Measurements from ENCODE around the gene PON2.
A peak's percentile ranks its signal among the peaks of the same experiment; 100 is the strongest.
"Not testable (repeated sequence)": the region's sequence is repeated elsewhere in the genome, so short reads cannot be mapped to it uniquely, and the experiment has no call there.

PON2 gene

DNA sequence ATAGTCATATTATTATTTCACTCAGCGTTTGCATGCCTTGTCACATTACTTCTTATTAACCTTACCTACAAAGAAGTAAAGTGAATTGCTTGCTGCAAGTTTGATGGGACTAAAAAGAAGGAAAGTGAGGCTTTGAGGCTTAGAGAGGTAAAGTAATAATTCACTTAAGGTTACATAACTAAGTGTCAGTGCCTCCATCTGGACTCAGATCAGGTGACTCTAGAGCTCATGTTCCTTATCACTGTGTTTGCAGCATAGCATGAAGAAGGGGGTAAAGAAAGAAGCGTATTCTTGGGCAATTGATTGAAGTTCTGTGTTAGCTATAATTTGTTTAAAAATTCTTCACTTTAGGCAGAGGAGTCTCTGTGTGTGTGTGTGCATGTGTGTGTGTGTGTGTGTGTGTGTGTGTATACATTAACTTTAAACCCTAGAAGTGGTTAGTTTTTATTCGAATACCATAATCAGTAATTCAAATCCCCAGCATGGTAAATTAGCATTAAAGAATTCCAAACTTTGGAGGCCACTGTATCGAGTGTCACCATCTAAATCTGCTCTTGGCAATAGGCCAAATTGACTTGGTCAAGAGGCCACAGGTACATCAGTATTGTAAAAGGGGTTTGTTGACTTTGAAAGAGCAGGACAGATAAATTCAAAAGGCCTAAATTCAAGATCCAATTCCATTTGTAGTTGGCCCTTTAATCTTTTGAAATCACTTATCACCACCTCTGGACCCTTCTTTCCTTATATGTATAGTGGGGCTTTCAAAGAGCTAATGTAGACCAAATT, 36.5 kb downstream of the PON2 start:
- no peak for DNase-seq

DNA sequence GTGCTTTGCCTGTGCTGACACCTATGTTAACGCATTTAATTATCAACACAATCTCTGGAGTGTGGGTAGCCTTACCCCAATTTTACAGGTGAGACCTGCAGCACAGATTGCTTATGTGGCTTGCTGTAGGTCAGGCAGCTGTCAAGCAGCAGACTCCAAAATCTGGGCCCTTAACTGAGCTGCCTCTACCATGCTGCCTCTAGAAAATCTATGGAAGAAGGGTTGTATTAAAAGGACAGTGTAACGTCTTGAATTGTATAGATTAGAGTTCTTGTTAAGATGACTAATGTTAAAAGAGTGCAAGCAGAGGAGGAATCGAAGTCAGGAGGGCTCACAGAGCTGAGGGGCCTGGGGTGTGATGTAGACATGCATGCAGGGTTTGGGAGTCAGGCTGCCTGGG, 37.4 kb downstream of the PON2 start:
- no peak for DNase-seq

DNA sequence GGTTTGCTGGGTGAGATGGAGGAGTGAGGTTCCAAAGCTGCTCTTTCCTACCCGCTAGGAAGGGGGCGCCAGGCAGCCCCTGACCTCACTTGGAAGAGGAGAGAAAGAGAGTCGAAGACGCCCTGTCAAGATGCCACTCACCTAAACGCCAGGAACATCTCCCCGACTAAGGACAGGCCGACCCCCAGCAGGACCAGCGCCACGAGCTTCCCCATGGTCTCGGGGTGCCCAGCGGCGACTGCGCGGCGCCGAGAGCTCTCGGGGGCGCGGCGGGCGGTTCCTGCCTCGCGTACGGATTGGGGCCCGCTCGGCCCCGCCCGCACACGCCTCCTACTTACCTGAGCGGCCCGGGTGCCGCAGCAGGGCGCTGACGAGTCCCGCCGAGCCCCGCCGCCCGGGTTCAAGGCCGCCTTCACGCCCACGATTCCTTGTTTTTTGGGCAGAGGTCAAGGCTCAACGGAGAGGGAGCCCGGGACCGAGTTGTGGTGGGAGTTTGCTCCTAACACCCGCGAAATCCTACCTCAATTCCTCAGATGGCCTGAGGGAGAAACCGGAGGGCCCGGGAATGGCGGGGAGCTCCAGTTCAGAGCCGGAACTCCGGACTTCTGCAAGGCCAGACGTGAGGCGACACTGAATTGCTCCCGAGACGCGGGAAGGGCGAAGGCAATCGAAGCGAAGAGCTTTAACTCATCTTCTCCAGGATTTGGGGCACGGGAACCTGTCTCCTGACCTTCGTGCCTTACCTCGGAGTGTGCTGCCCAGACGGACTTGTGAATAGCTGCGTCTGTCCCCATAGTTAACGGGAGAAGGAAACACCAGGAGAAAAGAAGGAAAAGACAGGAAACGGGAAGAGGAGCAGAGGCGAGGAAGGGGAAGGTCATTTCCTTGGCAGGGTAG, 38.4 kb downstream of the PON2 start, which contains the start of gene PON3:
Gene PON3 (minus strand): TSS at position 240 of the 897 bp plus-strand sequence. CDS start 25 bp downstream, at position 215.
- peak; percentile 6 for DNase-seq

DNA sequence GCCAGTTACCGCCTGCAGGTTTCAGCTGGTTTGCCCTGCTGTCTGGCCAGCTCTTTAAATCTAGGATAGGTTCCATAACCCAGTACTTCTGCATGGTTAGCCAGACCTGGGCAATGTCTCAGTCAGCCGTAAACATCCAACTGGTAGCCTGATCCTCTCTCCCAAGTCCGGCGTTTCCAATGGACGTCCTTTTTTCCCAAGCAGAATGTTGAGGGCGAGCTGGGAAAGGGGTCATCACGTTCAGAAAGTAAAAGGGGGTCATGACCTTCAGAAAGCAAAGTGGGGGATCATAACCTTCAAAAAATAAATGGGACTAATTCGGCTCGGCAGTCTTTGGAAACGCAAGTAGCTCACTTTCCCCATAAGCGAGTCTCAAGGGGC, 39.1 kb downstream of the PON2 start:
- DNase-seq = no peak

DNA sequence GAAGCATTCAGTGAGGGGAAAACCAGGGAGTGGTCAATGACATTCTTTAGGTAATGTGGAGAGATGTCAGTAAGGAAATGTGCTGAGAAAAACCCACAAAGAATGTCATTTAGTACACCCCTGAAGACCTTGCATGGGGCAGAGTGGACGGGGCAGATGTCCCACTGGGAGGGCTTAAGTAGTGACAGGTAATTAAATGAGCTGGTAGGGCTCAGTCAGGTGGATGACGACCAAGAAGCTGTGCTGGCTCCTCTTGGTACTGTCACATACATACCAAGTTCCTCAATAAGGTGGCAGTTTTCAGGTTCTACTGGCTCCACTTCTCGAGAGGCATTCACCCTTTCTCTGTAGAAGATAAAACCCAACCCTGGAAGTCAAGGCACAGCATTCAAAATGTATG, 40.5 kb downstream of the PON2 start:
- DNase-seq = no peak

DNA sequence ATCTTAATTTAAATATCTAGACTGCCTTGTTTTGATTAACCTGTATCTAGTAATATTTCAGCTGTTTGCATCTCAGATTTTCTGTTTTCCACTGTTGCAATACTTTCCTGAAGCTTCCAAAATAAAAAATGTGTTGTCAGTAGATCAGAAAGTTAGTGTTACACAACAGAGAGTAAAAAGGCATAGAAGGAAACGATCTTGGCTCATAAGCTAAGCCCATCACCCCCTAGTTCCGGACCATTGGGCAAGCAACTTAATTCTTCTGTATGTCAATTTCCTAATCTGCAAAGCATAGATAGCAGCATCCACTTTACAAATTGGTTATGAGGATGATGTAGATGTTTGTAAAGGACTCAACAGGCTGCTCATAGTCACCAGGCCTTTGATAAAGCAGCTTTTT, 43.1 kb downstream of the PON2 start:
- DNase-seq = no peak

DNA sequence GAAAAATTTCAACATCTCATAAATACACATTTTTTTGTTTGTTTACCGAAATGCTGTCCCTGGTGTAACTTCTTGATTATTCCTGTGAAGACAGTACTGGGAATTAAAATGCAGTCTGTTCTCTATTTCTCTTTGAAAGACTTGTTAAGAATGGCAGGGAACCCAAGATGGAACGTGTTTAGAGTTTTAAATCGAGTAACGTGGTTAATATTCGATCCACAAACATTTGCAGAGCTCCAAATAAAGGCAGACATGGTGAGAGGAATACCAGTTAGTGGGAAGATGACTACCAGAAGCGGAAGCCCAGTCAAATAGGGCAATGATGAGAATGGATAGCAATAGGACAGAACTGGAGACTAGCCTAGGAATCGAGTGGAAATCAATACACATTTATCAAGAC, 45.3 kb downstream of the PON2 start:
- DNase-seq = no peak

DNA sequence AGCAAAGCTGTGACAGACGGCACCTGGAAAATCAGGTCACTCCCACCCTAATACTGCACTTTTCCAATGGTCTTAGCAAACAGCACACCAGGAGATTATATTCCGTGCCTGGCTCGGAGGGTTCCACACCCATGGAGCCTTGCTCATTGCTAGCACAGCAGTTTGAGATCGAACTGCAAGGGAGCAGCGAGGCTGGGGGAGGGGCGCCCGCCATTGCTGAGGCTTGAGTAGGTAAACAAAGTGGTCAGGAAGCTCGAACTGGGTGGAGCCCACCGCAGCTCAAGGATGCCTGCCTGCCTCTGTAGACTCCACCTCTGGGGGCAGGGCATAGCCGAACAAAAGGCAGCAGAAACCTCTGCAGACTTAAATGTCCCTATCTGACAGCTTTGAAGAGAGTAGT, 55.4 kb downstream of the PON2 start:
- DNase-seq = not testable (repeated sequence)

DNA sequence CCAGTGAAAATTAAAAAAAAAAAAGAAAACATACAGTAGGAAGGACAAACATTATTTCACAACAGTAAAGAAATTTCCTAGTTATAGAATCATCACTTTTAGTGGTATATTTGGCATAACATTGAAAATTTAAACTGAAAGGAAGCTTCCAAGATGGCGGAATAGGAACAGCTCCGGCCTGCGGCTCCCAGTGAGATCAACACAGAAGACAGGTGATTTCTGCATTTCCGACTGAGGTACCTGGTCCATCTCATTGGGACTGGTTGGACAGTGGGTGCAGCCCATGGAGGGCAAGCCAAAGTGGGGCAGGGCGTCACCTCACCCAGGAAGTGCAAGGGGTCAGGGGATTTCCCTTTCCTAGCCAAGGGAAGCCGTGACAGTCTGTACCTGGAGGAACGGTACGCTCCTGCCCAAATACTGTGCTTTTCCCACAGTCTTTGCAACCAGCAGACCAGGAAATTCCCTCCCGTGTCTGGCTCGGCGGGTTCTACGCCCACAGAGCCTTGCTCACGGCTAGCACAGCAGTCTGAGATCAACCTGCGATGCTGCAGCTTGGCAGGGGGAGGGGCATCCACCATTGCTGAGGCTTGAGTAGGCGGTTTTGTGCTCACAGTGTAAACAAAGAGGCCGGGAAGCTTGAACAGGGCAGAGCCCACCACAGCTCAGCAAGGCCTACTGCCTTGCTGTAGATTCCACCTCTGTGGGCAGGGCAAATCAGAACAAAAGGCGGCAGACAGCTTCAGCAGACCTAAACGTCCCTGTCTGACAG, 58.0 kb downstream of the PON2 start:
- no peak for DNase-seq

DNA sequence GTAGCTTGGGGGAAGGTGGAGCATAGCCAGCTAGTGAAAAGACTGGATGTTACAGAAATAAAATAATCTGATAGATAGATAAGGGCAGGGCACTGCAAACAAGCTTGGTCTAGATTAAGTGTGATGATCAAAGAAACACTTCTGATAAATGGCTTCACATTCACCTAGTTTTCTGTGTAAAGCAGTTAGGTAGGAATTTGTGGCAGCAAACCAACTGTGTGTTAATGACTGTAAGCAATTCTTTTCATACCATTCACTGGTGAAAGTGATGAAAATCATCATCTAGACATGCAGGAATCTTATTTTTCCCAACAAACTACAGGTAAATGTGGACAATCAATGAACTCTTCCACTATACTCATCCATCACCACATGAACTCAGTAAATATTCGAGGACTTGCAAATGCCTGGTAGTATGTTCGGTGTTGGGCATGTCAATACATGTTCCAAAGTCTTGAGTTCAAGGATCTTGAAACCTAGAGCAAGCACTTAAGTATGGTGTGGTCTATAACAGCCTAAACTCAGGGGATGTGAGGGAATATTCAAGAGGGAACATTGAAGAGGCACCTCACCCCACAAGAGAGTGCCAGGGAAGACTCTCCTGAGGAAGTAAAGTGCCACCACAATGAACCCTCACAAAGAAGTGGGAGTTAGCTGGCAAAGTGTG, 59.1 kb downstream of the PON2 start:
- DNase-seq = no peak

DNA sequence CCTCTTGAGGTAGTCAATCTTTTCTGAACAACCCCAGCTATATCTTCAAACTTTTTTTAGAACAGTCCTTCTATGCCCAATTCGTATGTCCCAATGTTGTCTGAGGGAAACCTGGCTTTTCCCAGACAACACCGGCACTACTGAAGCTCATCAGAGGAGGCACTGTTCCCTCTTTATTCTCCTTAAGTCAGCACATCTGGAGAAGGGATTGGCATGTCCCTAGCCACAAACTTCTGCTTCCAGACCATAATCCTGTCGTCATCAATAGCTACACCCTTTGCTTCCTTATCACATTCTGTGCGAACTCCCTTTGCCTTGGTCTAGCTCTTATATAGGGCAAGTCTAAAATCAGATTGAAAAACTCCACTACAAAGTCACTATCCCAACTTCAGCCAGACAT, 61.5 kb downstream of the PON2 start:
- DNase-seq = no peak

DNA sequence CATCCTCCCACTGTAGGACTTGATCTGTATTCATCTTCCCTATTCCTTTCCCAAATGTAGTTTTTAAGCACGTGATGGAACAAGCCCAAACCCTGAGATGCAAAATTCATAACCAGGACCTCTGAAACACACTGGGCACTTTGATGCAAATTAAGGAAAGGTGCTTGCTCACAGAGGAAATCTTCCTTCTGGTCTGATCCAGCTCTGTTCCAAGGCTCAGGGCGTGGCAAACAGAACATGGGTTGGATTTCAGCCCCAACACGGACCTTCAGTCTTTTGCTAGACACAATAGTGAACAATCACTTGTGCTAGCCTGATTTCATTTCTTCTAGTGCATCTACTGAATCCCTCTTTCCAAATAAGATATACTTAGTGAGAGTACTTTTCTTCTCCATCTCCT, 66.6 kb downstream of the PON2 start:
- no peak for DNase-seq

DNA sequence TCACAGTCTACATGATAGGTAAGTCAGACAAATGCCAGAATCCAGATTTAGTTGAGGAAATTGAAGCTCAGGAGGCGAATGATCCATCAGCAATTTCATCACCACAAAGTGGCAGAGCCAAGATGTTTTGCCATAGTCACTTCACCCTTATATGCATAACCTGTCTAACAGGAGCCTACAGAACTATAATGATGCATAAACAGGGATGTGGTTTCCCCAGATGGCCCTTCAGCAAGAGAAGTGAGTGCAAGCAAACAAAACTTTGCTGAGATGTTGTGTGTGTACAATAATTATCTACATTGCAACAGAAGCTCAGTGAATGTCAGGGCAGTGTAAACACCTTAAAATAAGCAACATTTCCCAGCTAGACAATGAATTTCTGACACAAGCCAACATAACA, 67.2 kb downstream of the PON2 start:
- DNase-seq = no peak

DNA sequence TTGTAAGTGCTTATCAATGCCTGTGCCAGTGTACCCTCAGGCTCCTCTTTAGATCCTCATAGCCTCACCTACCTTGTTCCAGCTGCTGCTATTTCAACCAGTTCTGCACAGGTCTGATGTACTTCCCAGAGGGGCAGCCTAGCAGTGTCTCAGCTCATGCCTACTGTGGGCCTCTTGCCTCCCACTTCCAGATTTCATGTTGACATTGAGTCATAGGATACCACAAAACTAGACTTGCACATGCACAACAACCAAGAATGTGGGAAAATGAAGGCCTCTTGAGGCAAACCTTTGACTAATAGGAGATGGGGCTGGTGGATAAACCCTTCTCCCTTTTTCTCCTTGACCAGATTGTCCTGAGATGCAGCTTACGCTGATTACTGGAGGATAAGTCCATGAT, 69.7 kb downstream of the PON2 start:
- no peak for DNase-seq

DNA sequence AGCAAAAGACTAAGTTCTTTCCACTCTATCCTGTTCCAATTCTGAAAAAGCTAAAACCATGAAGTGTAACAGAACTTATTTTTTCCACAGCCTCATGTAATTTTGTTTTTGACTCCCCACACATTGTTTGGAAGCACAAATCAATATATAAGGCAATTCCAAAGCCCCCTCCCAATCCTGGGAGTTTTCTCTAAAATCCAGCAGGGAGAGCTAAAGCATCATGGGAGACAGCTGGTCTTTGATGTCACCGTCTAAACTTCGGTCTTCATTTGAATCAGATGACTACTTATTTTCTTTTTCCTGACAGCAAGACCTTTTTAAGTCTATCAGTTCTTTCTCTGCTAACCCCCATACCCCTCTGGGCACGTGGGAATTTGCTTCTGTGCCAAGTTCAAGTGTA, 77.2 kb downstream of the PON2 start:
- no peak for DNase-seq

Measured in CD4-positive, alpha-beta T cell treated with Interleukin-17A for 1 hour (primary cell).